Anterior cingulate cortex (tissue), 58 donors: ENCODE data around the gene MSI2.

Source experiments
- DNase-seq, 58 donors: peaks; one replicate each; lab custom pipeline; 2025; lab: John Stamatoyannopoulos, UW

MSI2 gene

DNA sequence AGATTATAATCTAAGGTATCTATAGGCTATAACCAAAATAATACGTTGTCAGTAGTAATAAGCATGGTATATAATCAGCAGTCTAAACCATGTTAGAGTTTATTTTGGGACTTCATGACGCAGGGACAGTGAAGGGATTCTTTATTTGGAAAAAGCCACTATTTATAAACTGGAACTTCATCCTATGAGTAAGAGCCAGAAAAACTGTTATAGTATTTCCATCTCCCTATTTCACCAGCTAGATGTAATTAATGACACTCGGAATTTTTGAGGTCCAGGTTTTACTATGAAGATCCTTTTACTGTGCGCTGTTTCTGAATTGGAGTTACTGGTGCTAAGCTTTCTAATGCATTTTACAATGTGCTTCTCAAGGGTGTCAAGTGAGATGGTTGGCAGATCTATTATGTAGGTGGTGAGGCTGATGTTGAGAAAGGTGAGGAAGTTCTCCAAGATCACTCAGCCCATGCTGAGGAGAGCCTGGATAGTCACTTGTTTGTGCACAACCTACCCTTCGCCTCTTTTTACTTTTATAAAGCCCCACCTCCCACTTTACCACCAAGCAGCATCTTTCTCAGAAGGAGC is 149.3 kb downstream of the MSI2 start:
- no peak for DNase-seq

DNA sequence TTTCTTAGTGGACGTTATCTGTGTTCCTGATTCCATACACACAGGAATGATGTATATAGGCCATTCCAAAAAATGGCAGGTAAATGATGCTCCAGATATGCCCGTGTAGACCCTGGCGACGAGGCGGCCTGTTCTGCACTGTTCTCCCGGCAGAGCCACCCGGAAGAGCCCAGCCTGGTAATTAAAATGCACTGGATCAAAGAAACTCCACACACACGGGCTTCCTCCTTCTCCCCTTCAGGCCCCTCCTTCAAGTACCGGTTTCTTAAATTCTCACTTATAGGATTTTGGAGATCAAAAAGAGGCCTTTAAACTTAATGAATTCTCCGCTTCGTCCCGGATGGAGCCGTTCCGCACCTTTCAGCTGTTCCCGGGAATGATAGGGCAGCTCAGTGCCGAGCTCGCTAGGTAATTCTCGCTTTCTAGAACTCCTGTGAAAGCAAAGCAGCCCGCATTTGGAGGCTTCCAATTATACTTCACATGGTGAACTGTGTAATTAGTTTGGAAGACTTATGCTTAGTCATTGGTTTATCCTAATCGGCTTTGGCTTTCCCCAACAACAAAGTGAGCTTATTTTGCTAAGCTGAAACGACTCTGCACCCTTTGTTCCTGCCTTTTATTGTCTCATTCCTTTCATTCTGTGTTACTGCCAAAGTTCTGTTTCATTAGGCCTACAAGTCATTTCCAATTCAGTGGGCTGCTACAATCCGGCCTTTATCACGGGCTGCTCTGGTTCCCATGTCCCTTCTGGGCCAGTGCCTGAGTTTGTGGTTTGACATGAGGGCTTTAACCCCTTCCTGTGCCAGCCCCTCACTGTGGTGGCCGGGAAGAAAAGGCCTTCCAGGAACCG is 150.0 kb downstream of the MSI2 start:
- DNase-seq, result peak in 52 of 58 donors; percentile 19 to 89 (median 64)

DNA sequence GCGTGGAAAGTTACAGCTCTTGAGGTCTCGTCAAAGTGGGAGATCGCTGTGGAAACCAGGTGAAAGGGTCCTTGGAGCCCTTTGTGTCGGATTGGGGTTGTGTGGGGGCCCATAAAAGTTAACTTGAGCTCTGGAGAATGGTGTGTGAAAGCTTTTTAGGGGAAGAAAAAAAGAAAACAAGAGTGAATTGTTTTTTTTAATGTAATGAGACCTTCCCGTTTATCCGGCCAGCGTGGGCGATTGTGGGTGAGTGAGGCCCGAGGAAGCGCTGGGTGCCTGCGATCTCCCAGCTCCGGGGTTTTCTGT is 150.6 kb downstream of the MSI2 start:
- DNase-seq, result no peak

DNA sequence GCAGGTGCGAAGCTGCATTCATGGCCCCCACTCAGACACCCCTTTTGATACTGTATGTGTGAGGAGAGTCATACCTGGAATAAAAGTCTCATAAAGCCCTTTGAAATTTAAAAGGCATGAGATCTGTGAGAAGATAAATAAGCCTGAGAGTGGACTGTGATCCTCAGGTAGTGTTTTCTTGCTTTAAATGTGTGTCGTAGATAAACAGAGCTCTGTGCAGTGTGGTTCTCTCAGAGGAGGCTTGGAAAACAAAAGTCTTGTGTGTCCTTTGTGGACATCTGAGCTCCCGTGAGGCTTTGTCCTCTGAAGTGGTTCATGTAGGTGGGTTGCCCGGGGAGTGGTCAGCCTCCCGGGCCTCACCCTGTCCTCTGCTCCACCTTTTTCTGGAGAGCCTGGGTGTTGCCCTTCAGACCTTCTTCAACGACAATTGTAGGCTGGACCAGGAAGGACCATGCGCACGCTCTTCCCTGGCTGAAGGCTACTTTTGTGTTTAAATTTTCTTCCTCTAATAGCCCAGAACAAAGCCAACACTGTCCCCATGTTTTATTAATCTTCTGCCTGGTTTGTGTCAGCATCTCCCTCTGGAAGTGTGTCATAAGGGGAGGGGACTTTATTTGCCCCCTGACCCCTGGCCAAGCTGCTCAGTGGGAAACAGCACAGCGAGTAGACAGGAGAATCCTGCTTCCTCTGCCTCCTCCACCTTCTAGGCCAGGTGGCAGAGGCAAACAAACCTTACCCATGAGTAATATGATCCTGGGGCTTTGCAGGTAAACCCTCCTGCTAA is 151.2 kb downstream of the MSI2 start:
- DNase-seq, result peak in 3 of 58 donors; percentile 16 to 36 (median 21)

DNA sequence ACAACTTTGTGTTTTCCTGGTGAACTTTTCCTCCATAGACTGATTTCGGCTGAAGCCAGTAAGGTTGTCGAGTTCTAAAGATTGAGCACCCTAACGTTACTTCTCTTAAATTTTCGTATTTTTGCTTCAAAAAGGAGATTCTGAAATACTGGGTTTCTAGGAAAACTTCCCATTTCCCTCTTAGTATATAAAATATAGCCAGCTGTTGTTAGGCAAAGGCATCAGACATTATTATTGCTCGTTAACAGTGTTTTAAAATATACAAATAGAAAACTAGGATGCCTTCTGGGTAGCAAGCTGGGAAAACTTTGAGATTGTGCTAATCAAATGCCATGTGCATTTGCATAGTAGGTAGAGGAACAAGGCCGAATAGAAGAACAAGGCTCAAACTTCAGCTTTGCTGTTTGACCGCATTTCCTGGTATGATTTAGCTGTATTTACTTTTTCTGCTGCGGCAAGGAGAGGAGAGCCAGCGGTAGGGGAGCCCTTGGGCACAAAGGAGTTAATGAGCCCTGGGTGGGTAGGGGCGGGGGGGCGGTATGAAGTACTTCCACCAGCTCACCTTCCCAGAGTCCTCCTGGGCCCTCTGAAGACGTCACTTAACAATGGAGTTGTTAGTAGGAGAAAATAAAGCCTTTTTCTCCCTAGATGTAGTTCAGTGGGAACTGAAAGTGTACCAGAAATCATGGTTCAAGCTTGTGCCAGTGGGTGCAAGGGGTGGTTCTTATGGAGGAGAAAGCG is 151.9 kb downstream of the MSI2 start:
- peak in 11 of 58 donors; percentile 14 to 49 (median 31) for DNase-seq

DNA sequence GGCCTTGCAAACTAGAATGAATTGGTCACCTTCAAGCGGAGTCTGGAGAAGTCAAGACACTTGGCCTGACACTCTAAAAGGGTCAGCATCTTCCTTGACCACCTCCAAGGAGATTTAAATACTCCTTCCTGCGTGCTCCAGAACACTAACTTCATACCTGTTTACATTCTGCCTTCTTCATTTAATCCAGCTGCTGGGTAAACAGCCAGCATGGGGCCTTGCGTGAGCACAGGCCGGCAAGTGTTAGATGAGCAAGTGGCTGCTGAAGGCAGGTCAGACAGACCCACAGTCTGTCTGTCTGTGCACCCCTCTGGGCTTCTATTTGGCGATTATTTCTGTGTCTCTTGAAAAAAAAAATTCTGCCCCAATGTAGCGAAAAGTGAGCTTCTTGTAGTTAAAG is 153.8 kb downstream of the MSI2 start:
- no peak for DNase-seq

DNA sequence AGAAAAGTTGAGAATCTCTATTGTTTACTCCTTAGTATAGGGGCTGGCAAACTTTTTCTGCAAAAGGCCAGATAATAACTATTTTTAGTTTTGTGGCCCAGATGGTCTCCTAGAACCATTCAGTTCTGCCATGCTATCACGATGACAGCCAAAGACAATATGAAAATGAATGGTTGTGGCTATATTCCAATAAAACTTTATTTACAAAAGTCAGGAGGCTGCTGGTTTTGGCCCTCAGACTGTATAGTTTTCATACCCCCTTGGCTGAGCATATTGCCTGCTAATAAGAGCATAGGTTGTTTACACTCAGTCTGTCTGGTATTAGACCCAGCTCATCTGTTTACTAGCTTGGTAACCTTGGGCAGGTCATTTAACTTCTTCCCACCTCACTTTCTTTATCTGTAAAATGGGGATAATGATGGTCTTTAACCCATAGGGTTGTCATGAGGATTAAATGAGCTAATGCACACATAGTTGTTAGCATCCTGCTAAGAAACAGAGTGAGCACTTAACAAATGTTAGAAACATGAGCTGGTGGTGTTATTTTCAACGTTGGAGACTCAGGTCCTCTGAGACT is 156.3 kb downstream of the MSI2 start:
- DNase-seq, result no peak

DNA sequence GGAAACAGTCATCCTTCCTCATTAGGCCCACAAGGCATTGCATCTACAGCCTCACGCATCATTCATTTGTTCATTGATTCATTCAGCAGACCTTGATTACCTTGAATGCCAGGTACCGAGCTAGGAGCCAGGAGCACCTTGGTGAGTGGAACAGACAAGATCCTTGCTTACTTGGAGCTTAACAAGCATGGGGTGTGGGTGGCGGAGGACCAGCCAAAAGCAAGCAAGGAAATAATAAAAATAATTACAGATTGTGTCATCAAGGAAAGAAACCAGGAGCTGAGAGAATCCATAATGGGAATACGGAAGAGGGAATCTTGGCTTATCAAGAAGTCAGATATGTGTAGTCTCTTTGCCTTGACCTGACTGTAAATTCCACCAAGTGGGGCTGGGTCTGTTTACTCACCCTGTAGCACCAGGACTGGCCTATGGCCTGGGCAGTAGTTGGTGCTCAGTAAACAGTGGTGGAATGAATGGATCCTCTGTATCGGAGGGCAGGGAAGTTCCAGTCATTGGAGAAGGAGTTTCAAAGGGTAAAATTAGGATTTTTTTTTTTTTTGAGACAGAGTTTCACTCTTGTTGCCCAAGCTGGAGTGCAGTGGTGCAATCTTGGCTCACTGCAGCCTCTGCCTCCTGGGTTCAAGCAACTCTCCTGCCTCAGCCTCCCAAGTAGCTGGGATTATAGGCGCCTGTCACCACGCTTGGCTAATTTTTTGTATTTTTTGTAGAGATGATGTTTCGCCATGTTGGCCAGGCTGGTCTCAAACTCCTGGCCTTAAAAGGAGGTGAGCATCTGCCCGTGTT is 157.7 kb downstream of the MSI2 start:
- no peak for DNase-seq

DNA sequence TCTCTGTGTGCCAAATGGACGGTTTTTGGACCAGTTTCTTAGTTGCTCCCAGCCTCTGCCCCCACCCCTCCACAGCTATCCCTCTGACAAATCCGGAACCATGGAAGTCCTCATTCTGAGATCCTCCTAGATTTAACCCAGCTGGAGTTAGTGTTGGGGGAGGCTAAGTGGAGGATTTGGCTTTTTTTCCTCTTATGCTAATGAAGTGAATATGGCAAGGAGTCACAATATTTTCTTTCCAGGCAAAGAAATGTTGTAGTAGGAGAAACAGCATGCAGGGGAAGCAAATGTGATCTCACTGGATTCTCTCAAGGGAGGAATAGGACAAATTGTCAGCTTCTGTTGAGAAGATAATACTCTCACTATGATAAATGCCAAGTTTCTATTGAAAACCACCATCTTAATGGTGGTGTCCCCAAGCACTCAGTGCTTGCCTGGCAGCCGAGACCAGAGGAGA is 159.5 kb downstream of the MSI2 start:
- peak in 6 of 58 donors; percentile 13 to 70 (median 29) for DNase-seq

DNA sequence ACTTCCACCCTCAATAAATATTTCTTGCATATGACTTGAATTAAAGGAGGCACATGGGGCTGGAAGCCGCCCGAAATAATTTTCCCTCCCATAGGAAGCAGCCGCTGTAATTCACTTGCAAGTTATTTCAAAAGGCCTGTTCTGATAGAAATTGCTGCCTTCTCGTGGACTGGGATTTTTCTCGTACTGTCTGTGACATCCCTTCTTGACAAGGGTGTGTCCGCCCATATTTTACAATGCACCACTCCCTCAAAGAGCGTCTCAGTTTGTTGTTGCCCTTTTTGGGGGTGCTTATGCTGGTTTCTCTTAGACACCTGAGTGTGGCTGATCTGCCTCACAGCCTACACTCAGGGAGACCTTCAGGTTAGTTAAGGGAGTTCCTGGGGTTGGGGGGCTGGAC is 160.0 kb downstream of the MSI2 start:
- no peak for DNase-seq

DNA sequence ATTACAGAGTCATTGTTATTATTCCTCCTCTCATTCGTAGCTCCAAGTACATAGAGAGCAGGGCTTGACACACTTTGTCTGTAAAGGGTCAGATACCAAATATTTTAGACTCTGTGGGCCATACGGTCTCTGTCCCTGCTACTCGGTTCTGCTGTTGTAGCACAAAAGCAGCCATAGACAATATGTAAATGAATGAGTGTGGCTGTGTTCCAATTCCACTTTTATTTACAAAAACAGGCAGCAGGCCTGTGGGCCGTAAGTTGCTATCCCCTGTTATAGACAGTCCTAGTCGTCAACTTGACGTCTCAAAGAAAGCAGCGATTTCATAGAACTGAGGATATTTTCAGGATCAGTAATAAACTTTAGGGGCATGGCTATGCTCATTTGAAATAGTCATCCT is 161.6 kb downstream of the MSI2 start:
- DNase-seq, result no peak

DNA sequence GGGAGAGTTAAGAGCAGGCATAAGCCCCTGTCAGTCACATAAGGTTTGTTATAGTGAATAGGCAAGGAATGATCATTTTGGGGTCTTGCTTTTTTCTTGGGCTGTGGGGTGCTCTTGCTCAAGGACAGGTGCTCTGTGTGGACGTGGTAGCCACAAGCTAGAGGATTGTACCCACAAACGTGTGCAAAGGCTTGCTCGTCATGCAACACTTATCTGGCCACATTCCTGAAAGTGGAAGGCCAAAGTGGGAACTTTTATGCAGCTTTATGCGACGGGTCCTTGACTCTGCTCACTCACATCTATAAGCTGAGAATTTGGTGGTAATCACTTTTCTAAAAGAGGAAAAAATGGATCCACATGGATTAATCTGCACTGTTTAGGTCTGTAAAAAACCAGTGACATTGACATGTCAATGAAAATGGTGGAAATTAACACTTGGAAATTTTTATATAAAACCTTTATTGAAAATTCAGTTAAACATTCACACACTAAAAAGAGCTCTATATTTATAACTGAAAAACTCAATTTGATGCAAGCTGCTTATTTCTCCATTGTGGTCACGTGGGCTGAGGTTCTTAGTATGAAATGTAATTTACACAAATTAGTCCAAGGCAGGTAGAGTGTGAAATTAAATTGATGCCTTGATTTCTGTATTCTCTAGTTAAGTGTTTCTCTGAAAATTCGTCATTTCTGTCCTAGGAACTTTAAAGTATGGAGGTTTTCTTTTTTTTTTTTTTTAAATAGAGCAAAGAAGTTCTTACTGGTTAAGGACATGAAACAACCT is 162.3 kb downstream of the MSI2 start:
- no peak for DNase-seq

DNA sequence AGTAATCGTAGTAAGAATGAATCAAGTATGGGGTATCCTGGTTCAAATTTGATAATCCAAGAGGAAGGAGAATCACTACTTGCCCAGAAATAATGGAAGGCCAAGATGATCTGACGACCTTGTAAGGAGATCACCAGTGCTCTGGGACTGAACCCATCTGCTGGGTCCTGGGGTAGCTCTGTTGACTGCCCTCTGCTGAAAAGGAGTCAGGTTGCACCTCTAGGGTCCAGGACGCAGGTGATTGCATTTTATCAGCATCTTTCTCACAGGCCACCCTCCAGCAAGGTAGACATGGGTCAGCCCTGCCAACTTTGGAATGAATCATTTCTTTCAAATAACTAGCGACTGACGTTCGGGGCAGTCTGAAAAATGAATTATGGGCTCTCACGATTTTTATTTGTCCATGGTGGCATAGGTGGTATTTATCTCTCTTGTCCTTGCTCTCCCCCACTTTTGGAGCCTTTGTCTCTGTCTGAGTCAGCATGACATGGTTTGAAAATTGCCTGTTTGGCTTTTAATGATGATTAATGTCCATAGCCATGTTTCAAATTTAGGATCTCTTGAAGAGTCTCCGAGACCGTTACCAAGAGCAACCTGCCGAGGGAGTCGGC is 163.7 kb downstream of the MSI2 start:
- DNase-seq, result no peak

DNA sequence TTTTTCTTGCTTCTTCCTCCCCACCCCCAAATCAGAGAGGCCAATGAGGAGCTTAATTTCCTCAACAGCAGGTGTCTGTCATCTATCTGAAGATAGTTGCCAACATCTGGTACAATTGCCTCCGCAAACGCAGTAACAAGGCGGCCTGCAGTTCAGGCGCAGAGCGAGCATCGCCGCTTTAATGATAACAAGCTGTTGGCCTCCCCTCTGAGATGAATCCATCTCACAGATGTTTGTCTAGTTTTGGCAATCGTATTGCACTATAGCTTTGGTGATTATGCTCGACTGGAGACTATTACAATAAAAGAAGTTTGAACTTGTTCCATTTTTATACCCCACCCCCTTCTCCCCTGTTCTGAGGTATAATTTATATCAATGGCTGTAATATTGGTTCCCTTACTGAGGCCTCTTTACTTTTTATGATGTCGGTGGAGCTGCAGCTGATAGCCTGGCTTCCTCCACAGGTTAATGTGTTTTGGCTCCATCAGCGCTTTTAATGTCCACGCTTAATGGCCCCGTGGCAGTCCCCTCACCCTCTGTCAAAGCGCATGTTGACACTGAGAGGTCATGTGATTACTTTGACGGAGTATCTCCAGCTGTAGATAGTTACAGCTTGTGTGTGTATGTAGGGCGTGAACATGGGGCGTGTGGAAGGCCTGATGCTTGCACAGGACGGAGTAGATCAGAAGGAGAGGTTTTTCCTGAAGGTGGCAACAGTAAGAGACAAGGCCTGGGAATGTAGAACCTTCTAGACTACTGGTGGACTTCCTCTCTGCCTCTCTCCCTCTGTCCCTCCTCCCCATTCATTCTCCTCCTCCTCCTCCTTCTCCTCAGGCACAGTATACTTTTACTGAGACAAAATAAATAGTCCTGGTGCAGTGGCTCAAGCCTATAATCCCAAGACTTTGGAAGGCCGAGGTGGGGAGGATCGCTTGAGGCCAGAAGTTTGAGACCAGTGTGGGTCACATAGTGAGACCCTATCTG is 164.7 kb downstream of the MSI2 start:
- no peak for DNase-seq

DNA sequence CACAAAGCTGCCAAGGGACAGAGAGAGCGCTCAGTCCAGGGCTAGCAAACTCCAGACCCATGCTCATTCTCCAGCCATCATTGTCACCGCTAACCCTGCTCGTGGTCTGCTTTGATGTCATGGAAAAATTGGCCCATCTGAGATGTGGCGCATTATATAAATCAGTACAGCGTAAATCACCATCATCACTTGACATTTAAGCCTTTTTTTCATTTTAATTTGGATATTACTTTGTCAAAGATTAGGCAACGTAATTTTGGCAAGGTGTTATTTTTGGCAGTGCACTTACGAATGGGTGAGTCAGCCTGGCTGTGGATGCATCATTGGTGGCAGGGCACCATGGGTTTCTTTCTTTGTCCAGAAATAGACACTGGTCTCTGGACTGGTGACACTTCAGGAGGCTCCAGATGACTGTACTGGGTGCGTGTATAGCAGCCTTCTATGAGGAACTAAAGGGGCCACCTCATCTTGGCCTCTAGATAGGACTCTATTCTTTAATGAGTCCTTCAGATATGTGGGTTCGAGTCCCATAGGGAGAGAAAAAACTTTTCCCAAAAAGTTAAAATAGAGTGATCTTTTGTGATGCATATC is 166.3 kb downstream of the MSI2 start:
- DNase-seq, result peak in 1 of 58 donors; percentile 13

DNA sequence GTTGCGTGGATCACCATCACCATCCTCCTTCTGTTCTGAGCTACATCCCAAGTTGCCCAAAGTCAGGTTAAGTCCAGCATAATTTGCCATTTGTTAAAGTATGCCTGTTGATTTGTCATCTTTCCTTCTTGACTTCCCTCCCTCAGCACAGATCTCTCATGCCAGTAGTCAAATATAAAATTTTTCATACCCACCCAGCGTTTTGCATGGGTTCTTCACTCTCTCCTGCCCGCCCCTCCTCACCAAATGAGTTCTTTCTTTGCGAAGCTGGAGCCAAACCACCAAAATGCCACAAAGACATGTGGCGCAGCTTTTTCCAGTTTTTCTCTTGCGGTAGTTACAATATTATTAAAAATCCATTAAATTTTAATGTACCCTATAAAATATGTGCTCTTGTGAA is 167.2 kb downstream of the MSI2 start:
- DNase-seq, result no peak

DNA sequence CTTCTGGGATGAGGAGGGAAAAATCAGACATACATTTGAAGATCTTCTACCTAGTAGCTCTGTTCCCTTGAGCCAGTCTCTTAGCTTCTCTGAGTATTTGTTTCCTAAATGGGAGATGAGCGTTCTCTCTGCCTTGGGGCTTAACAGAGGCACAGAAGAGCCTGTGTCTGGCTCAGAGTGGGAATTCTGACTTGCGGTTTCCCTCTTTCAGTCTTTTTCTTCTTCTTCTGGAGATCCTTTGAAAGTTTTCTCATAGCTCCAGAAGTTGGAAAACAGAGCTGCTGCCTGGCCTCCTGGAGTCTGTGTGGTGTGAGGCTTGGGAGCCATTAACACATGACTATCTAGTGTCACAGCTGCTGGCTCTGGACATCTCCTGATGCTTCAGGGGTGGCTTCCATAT is 167.9 kb downstream of the MSI2 start:
- DNase-seq, result no peak
